NK-92 treated with Interleukin-12 subunit alpha and Interleukin-12 subunit beta, amount 100 ng/mL, for 24 hours (cell line): Measurements from ENCODE around the gene CD247.

Experiments used
- DNase-seq: peaks from one replicate; lab custom pipeline; 2025; lab: John Stamatoyannopoulos, UW

CD247 gene

DNA sequence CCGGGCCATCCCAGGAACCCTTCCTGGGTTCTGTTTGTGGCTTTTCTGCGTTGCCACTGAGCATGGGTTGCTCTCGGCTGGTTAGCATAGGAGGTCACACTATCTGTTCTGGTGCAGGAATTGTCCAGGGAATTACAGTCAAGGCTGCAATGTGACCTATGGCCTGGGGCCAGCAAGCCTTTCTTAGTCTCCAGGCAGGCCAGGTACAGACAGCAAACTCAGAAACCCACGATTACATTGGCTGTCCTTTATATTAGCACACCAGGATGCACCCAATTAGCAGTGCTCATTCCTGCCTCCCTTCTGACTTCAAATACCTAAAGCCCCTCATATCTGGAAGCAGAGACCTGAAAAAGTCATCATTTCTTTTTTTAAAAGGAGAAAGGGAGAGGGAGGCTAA, 55.2 kb downstream of the CD247 start:
- DNase-seq = no peak

DNA sequence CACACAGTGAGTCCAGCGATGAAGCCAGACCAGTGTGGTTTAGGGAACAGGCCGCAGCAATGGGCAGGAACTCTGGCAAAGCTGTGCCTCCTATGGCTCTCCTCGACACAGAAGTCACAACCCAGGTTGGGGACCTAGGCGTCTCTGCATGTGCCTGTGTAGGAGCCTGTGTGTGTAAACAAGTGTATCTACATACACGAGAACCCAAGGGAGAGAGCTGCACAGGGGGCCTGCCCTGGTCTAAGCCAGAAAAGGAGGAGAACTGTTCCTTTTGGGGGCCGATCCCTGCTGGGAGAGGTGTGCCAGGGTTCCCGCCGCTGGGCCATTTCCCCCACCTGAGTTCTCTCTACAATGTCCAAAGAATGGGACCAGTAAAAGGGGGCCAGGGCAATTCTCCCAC, 56.0 kb downstream of the CD247 start:
- DNase-seq = no peak

DNA sequence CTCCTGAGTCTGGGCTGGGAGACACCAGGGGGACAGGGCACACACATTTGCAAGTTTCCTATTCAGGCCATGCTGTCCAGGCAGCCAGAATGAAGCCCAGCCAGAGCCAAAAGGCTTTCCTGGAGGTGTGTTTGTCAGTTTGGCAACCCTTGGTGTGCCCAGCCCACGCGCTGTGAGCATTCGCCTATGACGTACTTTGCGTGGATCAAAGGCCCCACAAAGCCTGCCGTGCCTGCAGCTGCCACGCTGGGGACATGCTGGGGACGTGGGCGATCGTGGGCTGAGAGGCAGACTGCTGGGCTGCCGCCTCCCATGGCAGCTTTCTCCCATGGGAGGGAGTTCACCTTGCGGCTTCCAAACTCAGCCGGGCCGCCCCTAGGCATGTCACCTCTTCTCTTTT, 57.5 kb downstream of the CD247 start:
- DNase-seq = no peak

DNA sequence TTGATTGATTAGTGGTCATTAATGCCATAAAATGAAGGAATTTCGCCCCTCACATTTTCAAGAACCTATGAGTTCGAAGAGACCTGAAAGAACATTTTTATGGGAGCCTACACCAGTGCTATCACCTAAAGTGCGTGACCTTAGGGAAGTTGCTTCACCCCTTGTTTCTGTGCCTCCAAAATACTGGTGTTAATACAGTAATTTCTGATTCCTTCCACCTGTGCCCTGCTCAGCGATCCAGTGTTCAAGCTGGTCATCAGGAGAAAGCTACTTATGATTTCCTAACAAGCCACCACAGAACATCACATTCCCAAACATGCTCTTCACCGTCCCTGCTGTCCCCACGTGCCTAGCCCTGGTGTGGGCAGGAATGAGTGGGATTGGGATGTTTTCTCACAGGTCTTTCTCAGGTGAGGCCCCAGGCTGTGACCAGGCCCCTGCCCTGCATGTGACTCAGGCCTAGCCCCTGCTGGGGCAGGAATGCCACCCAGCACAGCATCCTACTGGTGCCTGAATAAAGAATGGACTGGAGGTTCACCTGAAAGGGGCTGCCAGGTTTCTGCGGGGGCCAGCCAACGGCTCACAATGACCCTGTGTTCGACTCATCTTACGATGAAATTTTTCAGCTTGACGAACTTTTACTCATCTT, 60.3 kb downstream of the CD247 start:
- no peak for DNase-seq

DNA sequence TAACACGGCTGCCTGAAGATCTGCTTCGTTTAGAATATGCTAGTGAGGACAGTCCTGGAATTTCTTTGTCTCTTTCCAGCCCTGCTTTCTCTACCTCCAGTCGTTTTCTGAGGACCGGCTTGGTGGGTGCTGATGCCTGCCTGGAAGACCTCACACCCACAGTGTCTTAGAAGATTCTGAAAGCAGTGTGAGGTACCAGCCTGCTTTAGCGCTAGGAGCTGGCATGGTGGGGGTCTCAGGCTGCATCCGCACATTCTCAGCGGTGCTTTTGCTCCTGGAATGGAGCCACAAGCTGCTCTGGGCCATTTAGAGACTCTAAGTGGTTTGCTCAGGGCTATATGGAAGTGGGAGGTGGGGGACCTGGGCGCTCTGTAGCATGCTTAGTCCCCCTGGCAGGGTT, 61.4 kb downstream of the CD247 start:
- DNase-seq = no peak

DNA sequence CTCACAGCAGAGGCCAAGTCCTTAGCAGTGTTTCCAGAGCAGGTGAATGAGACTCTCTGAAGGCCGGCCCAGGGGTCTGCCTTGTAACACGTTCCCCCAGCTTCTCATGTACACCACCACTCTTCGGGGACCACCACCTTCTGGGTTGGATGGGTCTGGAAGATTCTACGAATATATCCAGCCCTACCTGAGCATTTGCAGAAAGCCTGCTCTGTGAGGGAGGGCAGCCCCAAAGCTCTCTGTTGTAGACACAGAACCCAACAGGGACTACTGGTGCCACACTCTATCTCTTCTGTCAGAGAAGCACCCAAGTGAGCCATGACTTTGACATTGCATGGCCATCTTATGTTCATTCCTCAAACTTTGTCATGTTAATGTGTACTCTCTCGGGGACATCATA, 61.8 kb downstream of the CD247 start:
- DNase-seq = no peak

DNA sequence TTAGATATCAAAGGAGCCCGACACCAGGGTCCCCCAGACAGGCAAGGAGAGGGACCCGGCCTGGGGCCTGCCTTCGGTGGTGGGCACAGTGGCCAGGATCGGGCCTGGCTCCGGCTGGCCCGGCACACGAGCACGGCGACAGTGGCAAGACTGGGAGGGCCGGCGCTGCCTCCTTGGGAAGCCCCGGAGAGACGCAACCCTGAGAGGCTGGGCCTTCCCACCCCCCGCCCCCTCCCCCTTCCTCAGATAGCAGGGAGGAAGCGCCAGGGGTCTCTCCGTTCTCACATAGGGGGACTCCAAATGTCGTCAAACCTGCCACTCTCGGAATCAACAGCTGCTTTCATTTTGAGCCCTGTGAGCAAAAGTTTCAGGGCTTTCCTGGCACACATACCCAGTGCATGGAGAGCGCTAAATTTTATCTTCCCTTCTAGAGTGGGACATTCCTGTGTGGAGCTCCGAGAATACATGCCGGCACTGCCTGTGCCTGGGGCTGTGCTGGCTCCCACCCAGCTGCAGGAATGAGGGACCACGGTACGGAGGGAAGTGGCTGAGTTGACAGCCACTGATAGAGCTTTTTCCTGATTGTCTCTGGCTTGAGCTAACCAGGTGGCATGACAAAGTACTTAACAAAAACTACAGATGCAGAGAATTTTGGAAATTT, 62.4 kb downstream of the CD247 start:
- no peak for DNase-seq

DNA sequence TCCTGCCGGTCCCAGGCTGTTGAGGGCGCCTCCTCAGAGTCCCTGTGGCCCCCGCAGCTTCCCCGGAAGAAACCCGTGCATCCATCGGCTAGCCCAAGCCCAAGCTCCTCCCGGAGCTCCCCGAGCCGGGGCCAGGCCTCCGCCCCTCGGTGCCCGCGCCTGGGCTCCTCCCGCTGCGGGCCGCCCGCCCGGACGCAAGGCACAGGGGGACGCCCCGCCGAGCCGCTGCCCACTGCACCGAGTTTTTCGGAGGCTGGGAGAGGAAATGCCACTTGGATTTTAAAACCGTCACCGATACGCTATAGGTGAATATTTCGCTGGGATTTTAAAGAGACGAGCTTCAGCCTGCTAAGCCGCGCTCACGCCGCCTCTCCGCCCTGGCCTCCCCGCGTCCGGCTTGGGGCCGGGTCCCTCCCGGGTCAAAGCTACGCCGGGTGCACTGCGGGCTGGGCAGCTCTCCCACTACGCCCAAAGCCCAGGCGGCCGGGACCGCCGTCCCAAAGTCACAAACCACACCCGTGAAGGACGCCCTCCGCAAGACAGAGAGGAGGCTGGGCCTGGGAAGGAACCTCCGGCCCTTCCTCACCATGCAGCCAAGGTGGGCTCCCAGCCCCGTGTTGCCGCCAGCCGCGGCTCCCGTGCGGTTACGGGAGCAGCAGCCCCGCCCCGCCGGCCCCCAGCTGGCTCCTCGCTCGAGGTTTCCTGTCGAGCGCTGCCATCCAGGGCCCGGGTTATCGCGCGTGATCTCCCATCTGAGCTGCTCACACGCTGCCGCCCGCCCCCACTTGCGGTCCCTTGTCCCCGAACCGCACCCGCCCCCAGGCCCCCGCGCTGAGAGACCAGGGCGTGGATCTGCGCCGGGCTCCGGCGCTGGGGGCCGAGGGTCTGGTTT, 63.2 kb downstream of the CD247 start:
- DNase-seq = peak; percentile 49

DNA sequence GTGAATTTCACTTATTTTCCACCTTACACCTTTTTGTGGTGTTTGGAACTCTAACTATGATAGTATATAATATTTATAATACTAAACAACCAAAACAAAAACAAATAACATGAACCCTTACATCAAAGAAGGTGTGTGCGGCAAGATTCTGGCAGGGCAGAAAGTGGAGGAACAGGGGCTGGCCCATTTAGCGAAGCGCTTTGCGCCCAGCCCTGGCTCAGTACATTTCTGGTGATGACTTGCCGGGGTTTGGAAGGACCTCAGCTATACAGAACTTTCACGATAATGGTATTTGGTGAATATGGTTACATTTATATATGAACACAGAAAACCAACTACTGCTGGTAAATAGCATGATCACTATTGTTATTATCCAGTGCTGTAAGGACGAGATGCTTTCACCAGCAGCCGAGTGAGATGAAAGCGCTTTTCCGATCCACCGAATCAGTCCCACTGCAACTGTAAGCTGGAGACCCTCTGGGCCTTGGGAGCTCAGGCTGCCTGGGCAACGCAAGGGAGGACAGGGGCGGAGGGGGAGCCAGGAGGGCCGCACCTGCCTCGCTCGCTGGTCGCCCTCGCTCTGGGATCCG, 63.9 kb downstream of the CD247 start:
- no peak for DNase-seq

DNA sequence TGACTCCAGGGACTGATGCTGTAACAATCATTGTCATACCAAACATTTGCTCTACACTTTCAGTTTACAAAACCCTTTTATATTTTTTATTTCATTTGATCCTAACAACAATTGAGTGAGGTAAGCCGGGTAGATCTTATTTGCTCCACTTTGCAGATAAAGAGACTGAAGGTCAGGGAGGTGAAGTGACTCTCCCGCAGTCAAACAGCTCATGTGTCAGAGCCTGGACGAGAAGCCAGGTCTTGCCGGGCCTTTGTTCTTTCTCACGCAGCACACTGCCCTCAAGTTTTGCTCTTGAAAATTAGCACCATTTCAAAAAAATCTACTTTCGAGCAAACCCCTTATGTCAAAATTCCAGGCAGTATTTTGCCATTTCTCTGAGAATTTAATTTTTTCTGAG, 65.2 kb downstream of the CD247 start:
- no peak for DNase-seq

DNA sequence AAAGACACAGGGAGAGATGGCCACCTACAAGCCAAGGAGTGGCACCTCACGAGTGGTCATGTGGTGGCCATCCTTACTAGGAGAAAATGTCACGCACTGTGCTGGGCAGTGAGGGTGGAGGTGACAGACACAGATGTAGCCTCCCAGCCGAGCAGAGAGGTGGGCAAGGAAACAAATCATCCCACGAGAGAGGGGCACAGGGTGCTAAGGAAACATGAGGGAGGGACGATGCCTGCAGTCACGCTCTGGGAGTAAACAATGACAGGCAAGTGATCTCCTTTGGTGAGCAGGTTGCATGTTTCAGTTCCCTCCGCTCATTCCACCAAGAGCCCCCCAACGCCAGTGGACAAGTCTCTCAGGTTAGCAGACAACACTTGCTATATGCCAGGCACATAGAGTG, 65.8 kb downstream of the CD247 start:
- no peak for DNase-seq

DNA sequence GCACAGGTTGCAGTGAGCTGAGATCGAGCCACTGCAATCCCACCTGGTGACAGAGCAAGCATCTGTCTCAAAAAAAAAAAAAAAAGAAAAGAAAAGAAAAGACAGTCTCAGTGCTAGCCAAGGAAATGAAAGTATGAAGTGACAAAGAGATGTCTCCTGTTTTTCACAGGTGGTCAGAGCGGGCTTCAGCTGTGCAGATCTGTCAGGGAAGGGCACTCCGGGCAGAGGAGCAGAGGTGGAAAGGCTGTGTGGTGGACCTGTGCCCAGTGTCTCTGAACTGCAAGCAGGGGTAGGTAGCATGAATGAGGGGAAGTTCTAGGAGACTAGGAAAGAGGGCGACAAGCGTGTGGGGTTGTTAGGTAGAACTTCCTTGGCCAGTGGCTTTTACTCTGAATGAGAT, 67.5 kb downstream of the CD247 start:
- DNase-seq = no peak

DNA sequence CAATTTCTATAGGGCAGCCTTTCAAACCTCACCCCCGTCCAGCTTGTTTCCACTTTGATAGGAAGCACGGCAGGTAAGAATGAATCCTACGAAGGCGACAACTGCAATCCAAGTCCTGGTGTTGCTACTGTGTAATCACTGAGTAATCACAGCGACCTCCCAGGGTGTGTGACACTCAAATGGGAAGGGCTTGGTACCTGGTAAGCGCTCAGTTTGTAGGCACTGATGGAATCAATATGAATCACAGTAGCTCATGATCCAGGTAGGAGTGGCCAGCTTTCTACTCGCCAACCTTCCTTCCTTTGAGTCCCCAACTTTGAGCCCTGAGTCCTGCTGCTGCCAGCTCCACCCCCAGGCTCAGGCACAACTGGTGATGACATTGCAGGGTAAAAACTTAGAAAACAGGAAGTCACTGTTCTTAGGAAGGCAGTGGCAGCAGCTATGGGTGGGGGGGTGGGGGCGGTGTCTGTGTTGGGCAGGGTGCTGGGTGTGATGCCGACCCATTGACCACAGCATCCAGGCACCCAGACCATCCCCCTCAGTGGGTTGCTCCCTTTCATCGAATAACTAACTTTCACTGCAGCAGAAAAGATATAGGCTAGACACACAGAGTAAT, 70.7 kb downstream of the CD247 start:
- peak; percentile 81 for DNase-seq

DNA sequence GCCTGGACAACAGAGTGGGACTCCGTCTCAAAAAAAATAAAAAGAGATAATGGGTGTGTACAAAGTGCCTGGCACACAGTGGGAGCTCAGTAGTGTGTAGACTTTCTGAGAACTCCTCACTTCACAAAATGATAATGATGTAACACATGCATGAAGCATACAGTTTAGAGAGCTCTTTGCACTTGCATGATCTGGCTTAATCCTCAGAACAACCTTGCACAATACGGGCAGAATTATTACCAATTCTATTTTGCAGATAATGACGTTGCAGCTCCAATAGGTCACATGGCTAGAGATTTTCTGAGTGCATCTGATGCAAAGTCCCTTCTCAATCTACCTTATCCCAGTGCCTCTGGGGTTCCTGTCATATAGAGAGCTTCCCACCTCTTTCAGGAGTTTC, 71.4 kb downstream of the CD247 start:
- no peak for DNase-seq

DNA sequence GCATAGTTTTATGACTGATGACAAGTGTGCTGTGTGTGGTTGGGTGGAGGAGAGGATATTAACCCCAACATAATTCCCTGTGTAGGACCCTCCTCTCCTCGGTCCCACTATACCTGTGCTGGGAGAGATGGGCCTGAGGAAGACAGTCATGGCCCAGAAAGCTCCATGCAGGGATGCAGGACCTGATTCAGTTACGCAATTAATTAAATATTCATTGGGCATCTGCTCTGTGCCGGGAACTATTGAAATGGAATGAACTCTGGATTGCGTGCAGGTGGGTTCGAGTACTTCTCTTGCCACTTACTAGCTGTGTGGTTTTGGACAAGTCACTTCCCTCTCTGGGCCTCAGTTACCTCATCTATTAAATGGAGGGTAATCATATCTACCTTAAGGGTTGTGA, 74.6 kb downstream of the CD247 start:
- DNase-seq = no peak

DNA sequence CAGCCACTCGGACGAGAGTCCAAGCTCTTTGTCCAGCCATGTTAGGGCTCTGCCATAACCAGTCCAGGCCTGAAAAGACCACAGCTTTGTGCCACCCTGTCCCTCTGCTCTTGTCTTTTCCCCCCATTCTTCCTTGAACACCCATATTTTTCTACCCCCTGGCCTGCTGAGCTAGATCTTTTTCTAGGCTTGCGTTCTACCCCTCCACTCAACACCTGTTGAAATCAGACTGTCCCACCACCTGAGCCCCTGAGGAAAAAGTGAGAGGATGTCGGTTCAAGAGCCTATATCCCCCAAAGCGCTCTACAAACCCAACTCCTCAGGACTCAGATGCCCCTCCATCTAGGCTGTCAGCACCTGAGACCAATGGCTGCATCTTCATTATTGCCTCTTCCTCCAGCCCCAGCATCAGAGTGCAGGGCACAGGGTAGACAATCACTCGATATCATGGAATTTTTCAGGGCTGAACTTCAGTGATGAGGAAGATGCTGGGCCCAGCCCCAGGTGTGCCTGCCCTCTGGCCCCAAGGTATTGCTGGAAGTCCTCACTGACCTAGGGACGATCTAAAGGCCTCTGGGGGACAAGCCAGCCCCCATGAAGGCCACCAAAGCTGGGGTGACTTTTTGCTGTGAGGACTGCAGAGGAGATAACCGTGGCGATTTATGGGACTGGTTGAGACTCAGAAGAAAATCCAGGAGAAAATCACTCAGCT, 75.3 kb downstream of the CD247 start:
- no peak for DNase-seq

DNA sequence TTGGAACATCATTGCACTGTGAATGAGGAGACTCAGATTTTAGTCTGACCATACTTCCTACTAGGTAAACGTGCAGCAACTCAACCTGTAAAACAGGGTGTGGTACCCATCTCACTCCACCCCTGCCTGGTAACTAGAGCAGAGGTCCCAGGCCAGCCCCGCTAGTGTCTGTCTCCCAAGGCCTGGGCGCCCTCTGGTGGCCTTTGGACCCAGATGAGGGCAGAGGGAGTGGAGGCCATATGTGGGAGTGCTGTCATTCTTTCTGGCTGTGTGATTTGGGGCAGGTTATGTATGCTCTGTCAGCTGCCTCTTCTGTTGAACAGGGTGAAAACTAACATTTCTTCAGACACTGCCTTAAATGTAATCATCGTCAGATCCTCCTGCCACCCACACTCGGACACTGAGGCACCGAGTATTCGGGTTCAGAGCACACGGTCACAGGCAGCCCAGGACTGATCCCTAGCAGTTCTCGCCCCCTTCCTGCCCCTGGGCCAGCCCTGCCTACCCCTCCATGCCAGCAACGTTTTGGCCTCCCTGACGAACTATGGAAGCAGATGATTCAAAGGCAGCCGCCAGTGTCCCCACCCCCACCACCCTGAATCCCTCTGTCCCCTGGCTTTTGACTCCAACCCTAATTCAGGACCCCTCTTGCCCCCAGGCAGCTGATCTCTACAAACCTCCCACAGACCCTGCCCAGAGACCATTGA, 76.0 kb downstream of the CD247 start:
- DNase-seq = peak; percentile 60

DNA sequence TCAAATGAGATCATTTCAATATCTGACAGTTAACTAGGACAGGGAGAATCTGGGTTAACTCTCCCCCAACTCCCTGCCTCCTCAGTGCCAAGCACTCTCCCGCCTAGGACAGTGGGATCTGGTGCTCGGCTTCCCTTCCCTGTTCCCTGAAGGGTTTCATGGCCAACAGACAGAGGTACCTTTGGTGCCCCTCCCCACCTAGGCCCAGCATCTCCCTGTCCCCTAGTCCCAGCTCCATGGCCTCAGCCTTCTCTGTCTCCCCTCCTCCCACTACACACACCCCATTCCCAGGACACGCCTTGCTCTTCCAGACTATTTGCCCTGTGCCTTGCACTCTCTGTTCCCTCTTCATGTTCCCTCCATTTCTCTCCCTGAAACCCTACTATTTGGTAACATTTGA, 77.1 kb downstream of the CD247 start:
- DNase-seq = no peak

DNA sequence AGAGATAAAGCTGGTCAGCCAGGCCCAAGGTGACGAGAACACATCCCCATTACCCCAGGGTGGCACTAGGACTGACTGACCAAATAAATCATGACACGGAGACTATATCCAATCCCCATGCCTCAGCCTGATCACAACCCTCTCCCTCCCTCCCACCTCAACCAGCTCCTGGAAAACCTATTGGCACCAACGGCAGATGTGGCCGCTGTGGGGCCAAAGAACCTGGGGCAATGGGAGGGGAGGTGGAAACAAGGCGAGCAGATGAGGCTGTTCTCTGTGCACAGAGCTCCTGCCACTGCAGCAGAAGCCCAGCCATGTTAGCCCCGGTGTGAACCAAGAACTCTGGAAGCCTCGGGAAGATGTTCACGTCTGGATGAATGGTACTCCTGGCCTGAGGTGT, 77.6 kb downstream of the CD247 start:
- DNase-seq = no peak

DNA sequence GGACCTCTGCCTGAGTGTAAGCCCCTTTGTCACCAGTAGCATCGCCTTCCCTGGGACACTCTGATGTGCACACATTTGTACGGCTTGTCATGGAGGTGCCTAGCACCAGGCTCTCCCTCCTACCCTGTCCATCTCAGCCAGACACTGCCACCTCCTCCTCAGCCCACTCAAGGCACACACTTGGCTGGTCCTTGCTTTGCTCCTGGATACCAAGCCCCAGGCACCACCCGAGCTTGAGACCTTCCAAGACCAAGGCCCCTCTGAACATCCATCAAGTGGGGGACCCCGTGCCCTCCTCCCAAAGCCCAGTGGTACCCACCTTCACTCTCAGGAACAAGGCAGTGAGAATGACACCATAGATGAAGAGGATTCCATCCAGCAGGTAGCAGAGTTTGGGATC, 78.0 kb downstream of the CD247 start:
- DNase-seq = no peak
